Panc1 (cell line): Measurements from ENCODE around the gene NUDT6.

Source experiments
- POLR2AphosphoS5 ChIP-seq: IDR thresholded peaks from 2 replicates; pipeline ENCODE4 v1.6.1; 2012; ENCODE audit warnings: mild to moderate bottlenecking, low read depth, low read length, moderate library complexity
- TF ChIP-seq, protein P1 (sequence below): fragments of 450-650 bp; IDR thresholded peaks from 2 replicates; pipeline ENCODE4 v1.5.1; 2017; ENCODE audit warnings: mild to moderate bottlenecking
- TF ChIP-seq, protein P2 (sequence below), 2 experiments: IDR thresholded peaks; 2 replicates each; pipeline ENCODE4 v1.6.1; 2011 to 2012; ENCODE audit warnings: low read depth in 2 of 2, control low read depth in 1 of 2, low read length in 1 of 2, mild to moderate bottlenecking in 1 of 2, moderate library complexity in 1 of 2; ENCODE audit not compliant: insufficient read depth in 1 of 2

DNA sequence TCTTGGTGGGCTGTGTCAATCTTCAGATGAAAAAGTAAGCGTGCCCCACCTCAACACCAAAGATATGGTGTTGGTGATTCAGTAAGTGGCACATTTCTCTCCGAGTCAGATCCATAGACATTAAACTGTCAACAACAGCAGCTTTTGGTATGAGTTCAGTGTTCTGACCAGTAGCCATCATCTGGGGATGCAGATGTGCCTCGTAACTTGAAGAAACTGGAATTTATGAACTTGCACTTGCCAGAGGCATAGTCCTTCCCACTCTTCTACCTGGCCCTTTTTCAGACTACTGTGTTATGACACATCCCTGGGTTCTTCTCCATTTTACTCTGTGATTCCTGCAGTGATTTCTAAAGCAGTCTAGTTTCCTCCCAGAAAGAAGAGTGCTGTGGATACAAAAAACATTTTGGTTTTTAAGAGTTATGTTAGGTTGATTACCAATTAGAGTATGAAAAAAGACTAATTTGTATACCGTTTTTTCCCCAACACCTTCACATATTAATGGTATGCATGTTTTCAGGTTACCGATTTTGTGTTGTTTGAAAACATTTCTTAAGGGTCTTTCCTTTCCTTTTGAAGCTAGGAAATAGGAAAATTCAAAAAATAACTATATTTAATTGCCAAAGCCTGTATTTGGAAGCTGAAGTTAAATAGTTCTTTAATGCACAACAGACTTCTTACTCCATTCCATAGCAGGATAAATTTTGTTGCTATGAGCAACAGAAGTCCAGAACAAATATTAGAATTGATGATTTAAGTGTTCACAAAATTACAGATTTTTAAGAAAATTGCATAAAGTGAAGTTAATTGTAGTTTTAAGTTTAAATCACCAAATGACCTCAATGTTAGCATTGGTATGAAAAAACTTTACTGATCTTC lies 39.3 kb downstream of the NUDT6 start:
- TF ChIP-seq, protein P1, sequence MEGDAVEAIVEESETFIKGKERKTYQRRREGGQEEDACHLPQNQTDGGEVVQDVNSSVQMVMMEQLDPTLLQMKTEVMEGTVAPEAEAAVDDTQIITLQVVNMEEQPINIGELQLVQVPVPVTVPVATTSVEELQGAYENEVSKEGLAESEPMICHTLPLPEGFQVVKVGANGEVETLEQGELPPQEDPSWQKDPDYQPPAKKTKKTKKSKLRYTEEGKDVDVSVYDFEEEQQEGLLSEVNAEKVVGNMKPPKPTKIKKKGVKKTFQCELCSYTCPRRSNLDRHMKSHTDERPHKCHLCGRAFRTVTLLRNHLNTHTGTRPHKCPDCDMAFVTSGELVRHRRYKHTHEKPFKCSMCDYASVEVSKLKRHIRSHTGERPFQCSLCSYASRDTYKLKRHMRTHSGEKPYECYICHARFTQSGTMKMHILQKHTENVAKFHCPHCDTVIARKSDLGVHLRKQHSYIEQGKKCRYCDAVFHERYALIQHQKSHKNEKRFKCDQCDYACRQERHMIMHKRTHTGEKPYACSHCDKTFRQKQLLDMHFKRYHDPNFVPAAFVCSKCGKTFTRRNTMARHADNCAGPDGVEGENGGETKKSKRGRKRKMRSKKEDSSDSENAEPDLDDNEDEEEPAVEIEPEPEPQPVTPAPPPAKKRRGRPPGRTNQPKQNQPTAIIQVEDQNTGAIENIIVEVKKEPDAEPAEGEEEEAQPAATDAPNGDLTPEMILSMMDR: no peak
- TF ChIP-seq POLR2AphosphoS5: no peak
- TF ChIP-seq, protein P2, sequence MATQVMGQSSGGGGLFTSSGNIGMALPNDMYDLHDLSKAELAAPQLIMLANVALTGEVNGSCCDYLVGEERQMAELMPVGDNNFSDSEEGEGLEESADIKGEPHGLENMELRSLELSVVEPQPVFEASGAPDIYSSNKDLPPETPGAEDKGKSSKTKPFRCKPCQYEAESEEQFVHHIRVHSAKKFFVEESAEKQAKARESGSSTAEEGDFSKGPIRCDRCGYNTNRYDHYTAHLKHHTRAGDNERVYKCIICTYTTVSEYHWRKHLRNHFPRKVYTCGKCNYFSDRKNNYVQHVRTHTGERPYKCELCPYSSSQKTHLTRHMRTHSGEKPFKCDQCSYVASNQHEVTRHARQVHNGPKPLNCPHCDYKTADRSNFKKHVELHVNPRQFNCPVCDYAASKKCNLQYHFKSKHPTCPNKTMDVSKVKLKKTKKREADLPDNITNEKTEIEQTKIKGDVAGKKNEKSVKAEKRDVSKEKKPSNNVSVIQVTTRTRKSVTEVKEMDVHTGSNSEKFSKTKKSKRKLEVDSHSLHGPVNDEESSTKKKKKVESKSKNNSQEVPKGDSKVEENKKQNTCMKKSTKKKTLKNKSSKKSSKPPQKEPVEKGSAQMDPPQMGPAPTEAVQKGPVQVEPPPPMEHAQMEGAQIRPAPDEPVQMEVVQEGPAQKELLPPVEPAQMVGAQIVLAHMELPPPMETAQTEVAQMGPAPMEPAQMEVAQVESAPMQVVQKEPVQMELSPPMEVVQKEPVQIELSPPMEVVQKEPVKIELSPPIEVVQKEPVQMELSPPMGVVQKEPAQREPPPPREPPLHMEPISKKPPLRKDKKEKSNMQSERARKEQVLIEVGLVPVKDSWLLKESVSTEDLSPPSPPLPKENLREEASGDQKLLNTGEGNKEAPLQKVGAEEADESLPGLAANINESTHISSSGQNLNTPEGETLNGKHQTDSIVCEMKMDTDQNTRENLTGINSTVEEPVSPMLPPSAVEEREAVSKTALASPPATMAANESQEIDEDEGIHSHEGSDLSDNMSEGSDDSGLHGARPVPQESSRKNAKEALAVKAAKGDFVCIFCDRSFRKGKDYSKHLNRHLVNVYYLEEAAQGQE (IDR thresholded peaks at IDR 0.05; ENCODE audit: insufficient read depth in 1 of 2, low read depth in 2 of 2, low read length in 1 of 2): no peak
